Right ventricle myocardium superior (tissue), 1 donor: ENCODE results near the gene ELANE. TPM values are rescaled to one million over a fixed set of nuclear protein-coding genes. Genes with fewer than 3 reads are reported as not detected.

Source experiments
- ATAC-seq: fragments of 200-7000 bp; cut with Tn5 transposase; one replicate; pipeline ENCODE4 v1.9.1; 2020; ENCODE audit warnings: mild to moderate bottlenecking; ENCODE audit not compliant: poor library complexity
- DNase-seq: peaks from one replicate; pipeline ENCODE4 v3.0.0-alpha.2; 2020
- intact Hi-C: fragments of 100-400 bp; cut with DNase I; formaldehyde crosslinking; loops from one replicate; pipeline ENCODE4 v1.11.2; 2022
- long read RNA-seq: library from polyadenylated mRNA; unstranded; transcript quantifications from one replicate; pipeline ENCODE4 v2.0.0, GENCODE V29; 2021
- total RNA-seq: library from RNA; stranded (reverse); fragmentation: NEBNext Ultra II Directional; extraction: Animal tissue kit (Norgen Biotek cat#: 25700); gene quantifications from one replicate; pipeline ENCODE4 v1.2.1, GENCODE V29; 2021
- donor health status: DM: no; HTN: yes; CAD: no; lungs with severe emphysema.

Gene ELANE
- 1.3 TPM for total RNA-seq
- long read RNA-seq, partial matches to known transcripts: 1 of 3 reads
- long read RNA-seq, other reads (novel, unspliced or antisense): 1 of 3 reads

DNA sequence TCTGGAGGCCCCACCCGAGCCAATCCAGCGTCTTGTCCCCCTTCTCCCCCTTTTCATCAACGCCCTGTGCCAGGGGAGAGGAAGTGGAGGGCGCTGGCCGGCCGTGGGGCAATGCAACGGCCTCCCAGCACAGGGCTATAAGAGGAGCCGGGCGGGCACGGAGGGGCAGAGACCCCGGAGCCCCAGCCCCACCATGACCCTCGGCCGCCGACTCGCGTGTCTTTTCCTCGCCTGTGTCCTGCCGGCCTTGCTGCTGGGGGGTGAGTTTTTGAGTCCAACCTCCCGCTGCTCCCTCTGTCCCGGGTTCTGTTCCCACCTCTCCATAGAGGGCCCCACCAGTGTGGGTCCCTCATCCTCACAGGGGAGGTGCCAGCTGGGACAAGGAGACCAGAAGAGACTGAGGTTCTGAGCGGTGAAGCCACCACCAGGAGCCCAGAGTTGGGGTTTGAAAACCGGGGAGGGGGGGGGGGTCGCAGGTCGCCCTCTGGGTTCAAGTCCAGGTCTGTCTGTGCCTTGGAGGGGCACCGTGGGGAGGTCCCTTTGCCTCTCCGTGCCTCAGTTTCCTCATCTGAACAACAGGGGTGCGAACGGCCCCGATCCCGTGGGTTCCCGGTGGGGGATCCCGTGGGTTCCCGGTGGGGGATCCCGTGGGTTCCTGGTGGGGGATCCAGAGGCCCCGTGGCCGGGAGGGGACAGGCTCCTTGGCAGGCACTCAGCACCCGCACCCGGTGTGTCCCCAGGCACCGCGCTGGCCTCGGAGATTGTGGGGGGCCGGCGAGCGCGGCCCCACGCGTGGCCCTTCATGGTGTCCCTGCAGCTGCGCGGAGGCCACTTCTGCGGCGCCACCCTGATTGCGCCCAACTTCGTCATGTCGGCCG lies at the start of gene ELANE:
Gene ELANE (plus strand): TSS at position 168 of the 878 bp plus-strand sequence. CDS start 26 bp downstream, at position 194.
- intact Hi-C loops: no loop called here

DNA sequence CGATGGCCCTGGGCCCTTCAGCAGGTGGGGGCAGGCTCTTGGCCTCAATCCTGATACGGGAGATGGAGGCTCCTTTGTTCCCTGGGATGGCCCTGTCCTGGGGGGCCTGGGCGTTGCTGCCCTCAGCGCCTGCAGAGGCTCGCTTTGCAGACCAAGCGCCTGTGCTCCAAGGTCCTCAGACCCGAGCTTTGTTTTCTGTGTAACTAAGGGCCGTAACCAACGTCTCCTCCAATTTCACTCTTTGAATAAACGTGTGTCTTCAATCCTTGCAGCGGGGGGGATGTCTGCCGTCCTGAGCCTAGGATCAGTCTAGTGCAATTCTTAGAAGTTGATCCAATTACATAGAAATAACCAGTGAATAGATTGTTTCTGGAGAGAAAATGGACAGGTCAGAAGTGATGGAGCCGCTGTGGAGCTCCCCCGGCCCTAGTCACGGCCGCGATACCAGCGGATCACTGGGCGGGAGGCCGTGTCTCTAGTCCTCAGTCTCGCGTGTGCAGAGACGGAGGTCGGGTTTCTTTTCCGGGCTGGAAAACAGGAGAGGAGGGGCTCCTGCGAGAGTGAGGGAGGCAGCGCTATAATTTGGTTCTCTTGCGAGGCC lies 49.5 kb upstream of the ELANE start:
- no peak for ATAC-seq
- no peak for DNase-seq
- intact Hi-C loops: no loop called here

More for the DNA sequence above, at the start of gene ELANE:
- DNase-seq (no peak), ATAC-seq (no peak)

- ATAC-seq: no peak
- intact Hi-C loops: no loop called here
- DNase-seq: no peak
Observed at GRCh38 chr19:803099-803561, 49.0 kb upstream of the ELANE start.

DNA sequence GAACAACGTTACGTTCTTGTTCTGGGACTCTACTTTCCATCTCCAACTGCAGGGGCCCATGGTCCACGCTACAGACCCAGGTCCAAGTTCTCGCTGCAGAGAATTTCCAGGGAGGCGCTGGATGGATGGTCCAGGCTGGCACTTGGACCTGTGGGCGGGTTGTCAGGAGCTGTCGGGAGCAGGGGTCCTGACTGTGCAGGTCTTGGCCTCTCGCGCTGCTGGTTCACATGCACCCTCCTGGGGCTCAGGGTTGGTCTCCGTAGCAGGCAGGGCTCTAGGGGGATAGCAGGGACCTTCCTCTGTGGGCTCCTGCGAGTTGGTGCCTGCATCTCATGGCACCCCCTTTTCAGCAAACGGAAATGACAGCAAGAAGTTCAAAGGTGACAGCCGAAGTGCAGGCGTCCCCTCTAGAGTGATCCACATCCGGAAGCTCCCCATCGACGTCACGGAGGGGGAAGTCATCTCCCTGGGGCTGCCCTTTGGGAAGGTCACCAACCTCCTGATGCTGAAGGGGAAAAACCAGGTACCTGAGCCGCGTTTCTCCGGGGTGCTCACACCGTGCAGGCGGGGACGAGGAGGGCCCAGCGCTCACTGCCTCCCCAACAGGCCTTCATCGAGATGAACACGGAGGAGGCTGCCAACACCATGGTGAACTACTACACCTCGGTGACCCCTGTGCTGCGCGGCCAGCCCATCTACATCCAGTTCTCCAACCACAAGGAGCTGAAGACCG lies 48.3 kb upstream of the ELANE start:
- ATAC-seq: no peak
- no peak for DNase-seq
- intact Hi-C loops: no loop called here

DNA sequence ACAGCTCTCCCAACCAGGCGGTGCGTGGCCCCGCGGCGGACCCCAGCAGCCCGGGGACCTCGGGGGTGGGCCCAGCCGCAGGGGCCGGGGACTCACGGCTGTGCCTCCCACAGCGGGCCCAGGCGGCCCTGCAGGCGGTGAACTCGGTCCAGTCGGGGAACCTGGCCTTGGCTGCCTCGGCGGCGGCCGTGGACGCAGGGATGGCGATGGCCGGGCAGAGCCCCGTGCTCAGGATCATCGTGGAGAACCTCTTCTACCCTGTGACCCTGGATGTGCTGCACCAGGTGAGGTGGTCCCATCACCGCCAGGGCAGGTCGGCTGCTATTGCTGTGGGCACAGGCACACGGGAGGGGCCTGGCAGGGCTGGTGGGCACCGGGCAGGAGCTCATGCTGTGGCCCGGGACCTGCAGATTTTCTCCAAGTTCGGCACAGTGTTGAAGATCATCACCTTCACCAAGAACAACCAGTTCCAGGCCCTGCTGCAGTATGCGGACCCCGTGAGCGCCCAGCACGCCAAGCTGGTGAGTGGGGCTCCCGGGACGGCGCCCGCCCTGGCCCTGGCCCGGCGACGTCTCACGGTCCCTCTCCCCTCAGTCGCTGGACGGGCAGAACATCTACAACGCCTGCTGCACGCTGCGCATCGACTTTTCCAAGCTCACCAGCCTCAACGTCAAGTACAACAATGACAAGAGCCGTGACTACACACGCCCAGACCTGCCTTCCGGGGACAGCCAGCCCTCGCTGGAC lies 47.5 kb upstream of the ELANE start:
- DNase-seq: no peak

GRCh38 chr19:805166-805551 lies 46.9 kb upstream of the ELANE start:
- DNase-seq: no peak
- no peak for ATAC-seq
- intact Hi-C loops: no loop called here

More for the DNA sequence above, 47.5 kb upstream of the ELANE start:
- intact Hi-C loops: no loop called here
- ATAC-seq: no peak

DNA sequence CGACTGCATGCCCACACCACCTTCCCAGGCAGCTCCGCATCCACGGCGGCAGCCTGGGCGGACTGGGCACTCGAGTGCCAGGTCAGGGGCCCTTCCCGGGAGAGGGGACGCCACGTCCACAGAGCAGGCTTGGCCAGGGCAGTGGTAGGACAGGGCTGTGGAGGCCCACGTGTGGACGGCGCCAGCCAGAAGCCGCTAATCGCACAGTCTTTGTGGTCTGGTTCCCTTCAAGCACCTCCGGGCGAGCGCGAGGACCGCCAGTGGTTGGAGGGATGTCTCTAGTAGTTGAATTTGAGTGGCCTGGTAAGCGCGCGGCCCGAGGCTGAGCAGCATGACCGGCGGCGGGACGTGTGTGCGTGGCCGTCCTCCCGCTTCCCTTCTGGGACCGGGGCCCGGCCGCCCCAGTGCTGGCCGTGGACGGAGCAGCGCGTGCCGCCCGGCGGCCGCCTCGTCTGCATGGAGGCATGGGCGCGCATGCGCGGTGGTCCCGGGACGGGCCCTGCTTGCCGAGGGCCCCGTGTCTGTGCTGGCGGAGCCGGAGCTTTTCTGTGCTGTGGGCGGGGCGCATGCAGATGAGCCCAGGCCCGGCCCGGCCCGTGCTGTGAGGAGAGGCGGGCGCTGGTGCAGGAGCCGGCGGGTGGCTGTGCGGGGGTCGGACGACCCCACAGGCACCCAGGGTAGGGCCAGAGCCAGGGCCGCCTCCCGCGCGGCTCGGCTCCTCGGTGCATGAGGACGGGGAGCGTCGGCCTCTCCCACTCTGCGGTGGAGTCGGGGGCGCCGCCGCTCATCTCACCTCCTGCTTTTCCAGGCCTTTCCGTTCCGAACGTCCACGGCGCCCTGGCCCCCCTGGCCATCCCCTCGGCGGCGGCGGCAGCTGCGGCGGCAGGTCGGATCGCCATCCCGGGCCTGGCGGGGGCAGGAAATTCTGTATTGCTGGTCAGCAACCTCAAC lies 46.2 kb upstream of the ELANE start:
- intact Hi-C loops: no loop called here
- ATAC-seq (no peak), DNase-seq (no peak)

DNA sequence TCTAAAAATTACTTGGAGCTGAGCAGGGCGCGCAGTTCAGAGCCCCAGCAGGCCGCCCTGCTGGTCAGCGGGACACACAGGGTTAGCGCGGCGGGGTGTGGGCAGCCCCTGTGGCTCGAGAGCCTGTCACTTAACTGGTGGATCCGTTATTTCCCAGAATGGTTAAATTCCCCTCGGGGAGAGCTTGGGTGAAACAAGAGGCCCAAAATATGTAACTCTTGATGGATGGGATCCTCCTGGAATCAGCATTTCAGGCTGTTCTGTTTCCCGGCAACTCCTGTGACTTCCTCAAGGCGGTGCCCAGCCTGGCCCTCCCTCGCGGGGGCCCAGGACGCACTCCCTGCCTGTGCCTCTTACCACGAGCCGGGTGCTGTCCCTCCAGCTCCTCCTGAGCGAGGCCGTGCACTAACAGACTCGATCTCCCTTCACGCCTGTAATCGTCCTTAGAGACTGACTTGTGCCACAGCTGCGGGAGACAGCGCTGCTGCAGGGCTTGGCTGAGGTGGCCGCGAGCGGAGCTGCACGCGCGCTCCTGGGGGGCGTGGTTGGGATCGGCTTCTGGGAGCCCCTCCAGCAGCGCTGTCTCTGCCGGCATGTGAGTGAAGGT lies 45.2 kb upstream of the ELANE start:
- intact Hi-C loops: no loop called here
- DNase-seq (no peak), ATAC-seq (no peak)

GRCh38 chr19:807627-808422 lies 44.3 kb upstream of the ELANE start:
- intact Hi-C loops: no loop called here
- no peak for DNase-seq
- ATAC-seq: no peak

- intact Hi-C loops: no loop called here
- no peak for DNase-seq
- ATAC-seq: no peak
Observed at GRCh38 chr19:808423-808775, 43.7 kb upstream of the ELANE start.

DNA sequence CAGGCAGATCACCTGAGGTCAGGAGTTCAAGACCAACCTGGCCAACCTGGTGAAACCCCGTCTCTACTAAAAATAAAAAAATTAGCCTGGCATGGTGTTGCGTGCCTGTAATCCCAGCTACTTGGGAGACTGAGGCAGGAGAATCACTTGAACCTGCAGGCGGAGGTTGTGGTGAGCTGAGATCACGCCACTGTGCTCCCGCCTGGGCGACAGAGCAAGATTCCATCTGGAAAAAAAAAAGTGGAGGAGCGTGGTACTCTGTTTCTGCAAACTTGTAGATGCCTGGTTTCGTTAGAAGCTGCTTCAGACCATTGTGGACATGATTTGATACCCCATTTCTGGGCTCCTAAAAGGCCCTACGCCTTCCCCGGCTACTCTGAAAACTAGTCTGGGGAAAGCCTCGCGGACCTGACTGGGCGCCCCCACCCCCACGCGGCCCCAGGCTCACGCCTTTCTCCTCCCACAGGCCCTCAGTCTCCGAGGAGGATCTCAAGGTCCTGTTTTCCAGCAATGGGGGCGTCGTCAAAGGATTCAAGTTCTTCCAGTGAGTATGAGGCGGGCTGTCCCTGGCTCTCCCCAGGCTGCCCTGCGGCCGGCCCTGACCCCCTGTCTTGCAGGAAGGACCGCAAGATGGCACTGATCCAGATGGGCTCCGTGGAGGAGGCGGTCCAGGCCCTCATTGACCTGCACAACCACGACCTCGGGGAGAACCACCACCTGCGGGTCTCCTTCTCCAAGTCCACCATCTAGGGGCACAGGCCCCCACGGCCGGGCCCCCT lies 41.8 kb upstream of the ELANE start:
- no peak for DNase-seq
- intact Hi-C loops: no loop called here

GRCh38 chr19:810883-811489 lies 41.1 kb upstream of the ELANE start:
- DNase-seq (no peak), ATAC-seq (no peak)
- intact Hi-C loops: no loop called here

More for the DNA sequence above, 41.8 kb upstream of the ELANE start:
- no peak for ATAC-seq

GRCh38 chr19:811506-812048 lies 40.5 kb upstream of the ELANE start:
- DNase-seq: no peak
- intact Hi-C loops: no loop called here
- ATAC-seq: no peak

DNA sequence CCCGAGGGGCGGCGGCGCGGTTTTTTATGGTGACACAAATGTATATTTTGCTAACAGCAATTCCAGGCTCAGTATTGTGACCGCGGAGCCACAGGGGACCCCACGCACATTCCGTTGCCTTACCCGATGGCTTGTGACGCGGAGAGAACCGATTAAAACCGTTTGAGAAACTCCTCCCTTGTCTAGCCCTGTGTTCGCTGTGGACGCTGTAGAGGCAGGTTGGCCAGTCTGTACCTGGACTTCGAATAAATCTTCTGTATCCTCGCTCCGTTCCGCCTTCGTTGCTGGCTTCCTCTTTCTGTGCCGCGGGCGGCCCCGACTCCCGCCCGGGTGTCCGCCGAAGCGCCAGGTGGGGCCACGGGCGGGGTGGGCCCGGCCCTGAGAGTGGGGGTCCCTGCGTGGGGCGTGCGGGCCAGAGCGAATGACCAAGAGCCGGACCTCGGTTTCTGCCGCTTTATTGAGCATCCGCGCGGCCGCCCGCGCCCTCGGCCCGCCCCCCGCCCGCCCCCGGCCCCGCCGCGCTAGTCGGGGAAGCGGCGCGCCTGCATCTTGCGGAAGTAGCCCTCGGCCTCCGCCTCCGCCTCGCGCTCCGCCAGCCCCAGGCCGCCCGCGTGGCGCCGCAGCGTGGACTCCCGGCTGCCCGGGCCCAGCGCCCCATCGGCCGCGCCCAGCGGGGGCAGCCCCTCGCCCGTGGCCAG lies 39.9 kb upstream of the ELANE start:
- ATAC-seq (no peak), DNase-seq (no peak)
- intact Hi-C loops: no loop called here
